HEK293 (cell line): ENCODE results near the gene RASL10A.

ENCODE experiments used
- CTCF ChIA-PET: fragments of 350-600 bp; formaldehyde crosslinking; extraction: SDS; loops from one replicate; lab custom pipeline; 2021; ENCODE audit warnings: antibody characterized with exemption; lab: Yijun Ruan, JAX
- POLR2A ChIA-PET: fragments of 300-600 bp; formaldehyde crosslinking; extraction: SDS; loops from one replicate; lab custom pipeline; 2020; ENCODE audit warnings: antibody characterized with exemption, inconsistent platforms; lab: Yijun Ruan, JAX
- H3K27ac ChIP-seq: fragments of 200-500 bp; sonication (Bioruptor generic); 2 replicates; pipeline ENCODE4 v1.5.1; 2014; ENCODE audit warnings: low read depth, low read length, control low read depth, inconsistent platforms; ENCODE audit errors: extremely low read depth
- H3K36me3 ChIP-seq, 2 experiments: fragments of 200-500 bp in 1 of 2; sonication (Bioruptor generic) in 1 of 2; 1 replicate in 1 of 2; 2 replicates in 1 of 2; pipeline ENCODE4 v1.5.1; 2014 to 2017; ENCODE audit warnings: inconsistent platforms in 2 of 2, low read length in 2 of 2; ENCODE audit not compliant: control insufficient read depth in 2 of 2, insufficient read depth in 1 of 2
- H3K4me1 ChIP-seq: fragments of 200-500 bp; sonication (Bioruptor generic); 2 replicates; pipeline ENCODE4 v1.5.1; 2014; ENCODE audit warnings: mild to moderate bottlenecking, low read length, inconsistent platforms; ENCODE audit not compliant: control insufficient read depth, insufficient read depth
- H3K4me3 ChIP-seq: 2 replicates; pipeline ENCODE4 v1.5.1; 2011; ENCODE audit warnings: low read depth, mild to moderate bottlenecking, control low read depth, low read length, moderate library complexity
- H3K9me3 ChIP-seq: fragments of 200-500 bp; sonication (Bioruptor generic); 2 replicates; pipeline ENCODE4 v1.5.1; 2014; ENCODE audit warnings: low read depth, low read length, inconsistent platforms; ENCODE audit not compliant: control insufficient read depth, insufficient read depth
- CTCF ChIP-seq: fragments of 450-650 bp; formaldehyde crosslinking; IDR thresholded peaks from 2 replicates; pipeline ENCODE4 v1.5.1; 2016; ENCODE audit warnings: missing biosample characterization, missing genetic modification characterization
- GLI2 ChIP-seq: fragments of 450-650 bp; formaldehyde crosslinking; IDR thresholded peaks from 2 replicates; pipeline ENCODE4; 2017; ENCODE audit warnings: missing biosample characterization, missing genetic modification characterization, low read depth, borderline replicate concordance
- KLF1 ChIP-seq: fragments of 450-650 bp; formaldehyde crosslinking; IDR thresholded peaks from 2 replicates; pipeline ENCODE4 v1.5.1; 2016; ENCODE audit warnings: missing biosample characterization, missing genetic modification characterization
- MEIS1 ChIP-seq: sonication (generic); formaldehyde crosslinking; IDR thresholded peaks from 2 replicates; pipeline ENCODE4 v1.8.1; 2022; ENCODE audit warnings: missing genetic modification reagents, mild to moderate bottlenecking, borderline replicate concordance
- ZNF366 ChIP-seq: fragments of 450-650 bp; formaldehyde crosslinking; conservative IDR thresholded peaks from 2 replicates; pipeline ENCODE4 v1.5.1; 2016; ENCODE audit warnings: missing biosample characterization, missing genetic modification characterization
- ZNF394 ChIP-seq: fragments of 450-650 bp; formaldehyde crosslinking; IDR thresholded peaks from 2 replicates; pipeline ENCODE4 v1.5.1; 2016; ENCODE audit warnings: missing biosample characterization, missing genetic modification characterization, mild to moderate bottlenecking, moderate library complexity, borderline replicate concordance
- ZNF544 ChIP-seq: fragments of 450-650 bp; formaldehyde crosslinking; IDR thresholded peaks from 2 replicates; pipeline ENCODE4 v1.5.0; 2017; ENCODE audit warnings: missing biosample characterization, missing genetic modification characterization
- ZNF571 ChIP-seq: fragments of 450-650 bp; formaldehyde crosslinking; IDR thresholded peaks from 2 replicates; pipeline ENCODE4 v1.5.0; 2017; ENCODE audit warnings: missing biosample characterization, missing genetic modification characterization
- ZNF585B ChIP-seq: fragments of 450-650 bp; formaldehyde crosslinking; IDR thresholded peaks from 2 replicates; pipeline ENCODE4 v1.5.1; 2016; ENCODE audit warnings: missing biosample characterization, missing genetic modification characterization
- ZNF610 ChIP-seq: fragments of 450-650 bp; formaldehyde crosslinking; IDR thresholded peaks from 2 replicates; pipeline ENCODE4 v1.5.1; 2016; ENCODE audit warnings: missing biosample characterization, missing genetic modification characterization, borderline replicate concordance
- ZNF664 ChIP-seq: fragments of 450-650 bp; formaldehyde crosslinking; IDR thresholded peaks from 2 replicates; pipeline ENCODE4 v1.5.1; 2016; ENCODE audit warnings: missing biosample characterization, missing genetic modification characterization
- ZNF677 ChIP-seq: fragments of 450-650 bp; IDR thresholded peaks from 2 replicates; pipeline ENCODE4 v1.5.0; 2018; ENCODE audit warnings: missing biosample characterization, mild to moderate bottlenecking, missing genetic modification characterization, moderate library complexity
- ZNF76 ChIP-seq: fragments of 450-650 bp; formaldehyde crosslinking; IDR thresholded peaks from 2 replicates; pipeline ENCODE4; 2016; ENCODE audit warnings: low read depth, missing biosample characterization, missing genetic modification characterization, borderline replicate concordance
- ZNF791 ChIP-seq: fragments of 450-650 bp; formaldehyde crosslinking; IDR thresholded peaks from 2 replicates; pipeline ENCODE4 v1.5.1; 2016; ENCODE audit warnings: missing biosample characterization, missing genetic modification characterization
- ZSCAN5A ChIP-seq: fragments of 450-650 bp; formaldehyde crosslinking; IDR thresholded peaks from 2 replicates; pipeline ENCODE4 v1.5.1; 2016; ENCODE audit warnings: missing biosample characterization, missing genetic modification characterization
- TF ChIP-seq, protein P1 (sequence below): fragments of 450-650 bp; formaldehyde crosslinking; IDR thresholded peaks from 2 replicates; pipeline ENCODE4 v1.5.1; 2017; ENCODE audit warnings: missing biosample characterization, missing genetic modification characterization
- TF ChIP-seq, protein P2 (sequence below): fragments of 450-650 bp; formaldehyde crosslinking; IDR thresholded peaks from 2 replicates; pipeline ENCODE4 v1.5.1; 2016; ENCODE audit warnings: missing biosample characterization, missing genetic modification characterization
- TF ChIP-seq, protein P3 (sequence below): fragments of 450-650 bp; formaldehyde crosslinking; IDR thresholded peaks from 2 replicates; pipeline ENCODE4 v1.5.1; 2016; ENCODE audit warnings: missing biosample characterization, missing genetic modification characterization

RASL10A gene

DNA sequence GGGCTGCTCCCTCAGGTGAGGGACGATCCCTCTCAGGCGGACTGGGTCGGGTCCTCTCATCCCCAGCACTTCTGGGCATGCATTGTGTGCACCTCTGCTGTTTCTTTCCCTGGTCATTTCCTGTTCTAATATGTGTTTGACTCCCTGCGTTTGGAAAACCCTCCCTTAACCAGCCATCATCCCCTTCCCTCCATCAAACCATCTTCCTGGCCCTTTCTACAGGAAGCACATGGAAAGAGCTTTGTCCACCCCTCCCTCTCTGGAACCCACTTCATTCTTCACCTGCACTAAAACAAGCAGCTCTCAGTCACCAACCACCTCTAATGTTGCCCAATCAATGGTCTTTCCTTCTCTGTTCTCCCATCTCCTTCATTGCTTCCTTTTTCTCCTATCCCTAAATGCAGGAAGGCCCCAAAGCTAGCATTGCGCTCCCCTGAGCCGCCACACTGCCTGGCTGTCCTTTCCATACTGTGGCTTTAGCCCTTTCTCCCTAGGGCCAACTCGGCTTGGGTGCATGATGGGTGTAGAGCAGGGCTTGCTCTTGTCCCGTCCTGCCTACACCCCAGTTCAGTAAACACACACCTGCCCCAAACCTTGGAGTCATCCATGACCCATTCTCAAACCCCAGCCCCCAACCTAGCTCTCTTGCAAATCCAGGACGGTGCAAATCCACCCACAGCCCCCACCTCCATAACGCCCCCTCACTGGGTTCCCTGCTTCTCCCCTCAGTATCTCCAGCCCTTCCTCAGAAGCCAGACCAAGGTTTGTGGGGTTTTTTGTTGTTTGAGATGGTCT lies 14.5 kb downstream of the RASL10A start (continued):
- no peak for TF ChIP-seq CTCF (tag by site-specific recombination)
- no peak for TF ChIP-seq ZNF76
- TF ChIP-seq ZSCAN5A = 0 out of 2 replicates have a peak, but pooled peaks have one; percentile 11
- no peak for TF ChIP-seq ZNF610 (tag by site-specific recombination)
- TF ChIP-seq MEIS1 (CRISPR knock-in tag) = no peak
- no peak for TF ChIP-seq ZNF571
- TF ChIP-seq GLI2 = no peak

DNA sequence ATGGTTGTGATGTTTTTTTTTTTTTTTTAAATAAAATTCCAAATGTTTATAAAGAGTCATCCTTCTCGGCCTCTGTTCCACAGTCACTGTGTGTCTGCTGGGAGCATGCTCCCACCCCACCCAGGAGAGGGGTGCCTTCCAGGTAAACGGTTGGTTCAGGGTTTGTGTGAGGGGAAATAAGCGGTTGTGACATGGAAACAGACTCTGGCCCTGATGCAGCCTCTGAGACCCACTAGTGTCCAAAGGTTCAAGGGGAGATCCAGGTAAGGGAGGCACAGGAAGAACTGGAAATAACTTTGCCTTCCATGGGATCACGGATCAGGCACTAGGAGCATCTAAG lies 15.1 kb downstream of the RASL10A start:
- H3K36me3 ChIP-seq = peaks cover 36 to 66% of the 10 kb centered on the region in 2 experiments
- CTCF ChIA-PET = interaction anchor here (2.5 kb wide), 1 partner anchor 12 kb away, joined by 6 read pairs; no protein-coding TSS in a partner anchor
- POLR2A ChIA-PET = interaction anchor here (0.9 to 1.2 kb wide), 3 partner anchors 11 to 20 kb away, joined by 3 to 4 read pairs (median 3); no protein-coding TSS in a partner anchor

More for the DNA sequence above, 15.1 kb downstream of the RASL10A start:
- Histone ChIP-seq H3K9me3 (no peaks in the 10 kb centered on the region), H3K27ac (no peak overlapping the region; the same call in 1 of the 2 replicates), H3K4me1 (no peaks in the 10 kb centered on the region), H3K4me3 (no peak overlapping the region)
- TF ChIP-seq ZNF791 = no peak
- TF ChIP-seq ZNF544 (tag by site-specific recombination) = no peak
- TF ChIP-seq ZNF394 (tag by site-specific recombination) = no peak
- TF ChIP-seq, protein P1, sequence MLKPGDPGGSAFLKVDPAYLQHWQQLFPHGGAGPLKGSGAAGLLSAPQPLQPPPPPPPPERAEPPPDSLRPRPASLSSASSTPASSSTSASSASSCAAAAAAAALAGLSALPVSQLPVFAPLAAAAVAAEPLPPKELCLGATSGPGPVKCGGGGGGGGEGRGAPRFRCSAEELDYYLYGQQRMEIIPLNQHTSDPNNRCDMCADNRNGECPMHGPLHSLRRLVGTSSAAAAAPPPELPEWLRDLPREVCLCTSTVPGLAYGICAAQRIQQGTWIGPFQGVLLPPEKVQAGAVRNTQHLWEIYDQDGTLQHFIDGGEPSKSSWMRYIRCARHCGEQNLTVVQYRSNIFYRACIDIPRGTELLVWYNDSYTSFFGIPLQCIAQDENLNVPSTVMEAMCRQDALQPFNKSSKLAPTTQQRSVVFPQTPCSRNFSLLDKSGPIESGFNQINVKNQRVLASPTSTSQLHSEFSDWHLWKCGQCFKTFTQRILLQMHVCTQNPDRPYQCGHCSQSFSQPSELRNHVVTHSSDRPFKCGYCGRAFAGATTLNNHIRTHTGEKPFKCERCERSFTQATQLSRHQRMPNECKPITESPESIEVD (tag by site-specific recombination) = no peak
- TF ChIP-seq ZSCAN5A = no peak
- no peak for TF ChIP-seq ZNF664
- TF ChIP-seq KLF1 (tag by site-specific recombination) = no peak
- TF ChIP-seq, protein P2, sequence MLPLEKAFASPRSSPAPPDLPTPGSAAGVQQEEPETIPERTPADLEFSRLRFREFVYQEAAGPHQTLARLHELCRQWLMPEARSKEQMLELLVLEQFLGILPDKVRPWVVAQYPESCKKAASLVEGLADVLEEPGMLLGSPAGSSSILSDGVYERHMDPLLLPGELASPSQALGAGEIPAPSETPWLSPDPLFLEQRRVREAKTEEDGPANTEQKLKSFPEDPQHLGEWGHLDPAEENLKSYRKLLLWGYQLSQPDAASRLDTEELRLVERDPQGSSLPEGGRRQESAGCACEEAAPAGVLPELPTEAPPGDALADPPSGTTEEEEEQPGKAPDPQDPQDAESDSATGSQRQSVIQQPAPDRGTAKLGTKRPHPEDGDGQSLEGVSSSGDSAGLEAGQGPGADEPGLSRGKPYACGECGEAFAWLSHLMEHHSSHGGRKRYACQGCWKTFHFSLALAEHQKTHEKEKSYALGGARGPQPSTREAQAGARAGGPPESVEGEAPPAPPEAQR = no peak
- TF ChIP-seq ZNF677 (tag by site-specific recombination) = no peak
- no peak for TF ChIP-seq ZNF366 (tag by site-specific recombination)
- no peak for TF ChIP-seq ZNF585B (tag by site-specific recombination)
- TF ChIP-seq, protein P3, sequence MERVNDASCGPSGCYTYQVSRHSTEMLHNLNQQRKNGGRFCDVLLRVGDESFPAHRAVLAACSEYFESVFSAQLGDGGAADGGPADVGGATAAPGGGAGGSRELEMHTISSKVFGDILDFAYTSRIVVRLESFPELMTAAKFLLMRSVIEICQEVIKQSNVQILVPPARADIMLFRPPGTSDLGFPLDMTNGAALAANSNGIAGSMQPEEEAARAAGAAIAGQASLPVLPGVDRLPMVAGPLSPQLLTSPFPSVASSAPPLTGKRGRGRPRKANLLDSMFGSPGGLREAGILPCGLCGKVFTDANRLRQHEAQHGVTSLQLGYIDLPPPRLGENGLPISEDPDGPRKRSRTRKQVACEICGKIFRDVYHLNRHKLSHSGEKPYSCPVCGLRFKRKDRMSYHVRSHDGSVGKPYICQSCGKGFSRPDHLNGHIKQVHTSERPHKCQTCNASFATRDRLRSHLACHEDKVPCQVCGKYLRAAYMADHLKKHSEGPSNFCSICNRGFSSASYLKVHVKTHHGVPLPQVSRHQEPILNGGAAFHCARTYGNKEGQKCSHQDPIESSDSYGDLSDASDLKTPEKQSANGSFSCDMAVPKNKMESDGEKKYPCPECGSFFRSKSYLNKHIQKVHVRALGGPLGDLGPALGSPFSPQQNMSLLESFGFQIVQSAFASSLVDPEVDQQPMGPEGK = no peak
